Panc1 (cell line): ENCODE results near the gene USP32.

Source experiments
- POLR2AphosphoS5 ChIP-seq: IDR thresholded peaks from 2 replicates; pipeline ENCODE4 v1.6.1; 2012; ENCODE audit warnings: mild to moderate bottlenecking, low read depth, low read length, moderate library complexity
- TF ChIP-seq, protein P1 (sequence below): fragments of 450-650 bp; IDR thresholded peaks from 2 replicates; pipeline ENCODE4 v1.5.1; 2017; ENCODE audit warnings: mild to moderate bottlenecking

DNA sequence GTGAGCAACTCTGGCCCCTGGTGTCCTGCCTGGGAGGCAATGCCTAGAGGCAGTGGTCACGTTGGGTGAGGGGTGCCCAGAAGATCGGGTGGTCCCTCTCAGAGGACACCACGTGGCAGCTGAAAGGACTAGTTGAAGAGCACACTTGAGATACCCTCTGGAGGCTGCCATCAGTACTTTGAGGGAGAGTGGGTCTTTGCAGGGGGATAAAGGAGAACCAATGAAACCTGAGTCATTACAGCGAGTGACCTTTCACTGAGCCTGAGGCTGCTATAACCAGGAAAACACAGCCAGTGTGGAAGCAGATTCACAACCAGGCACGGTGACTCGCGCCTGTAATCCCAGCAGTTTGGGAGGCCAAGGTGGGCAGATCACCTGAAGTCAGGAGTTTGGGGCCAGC is 223.3 kb downstream of the USP32 start:
- no peak for TF ChIP-seq POLR2AphosphoS5
- TF ChIP-seq, protein P1, sequence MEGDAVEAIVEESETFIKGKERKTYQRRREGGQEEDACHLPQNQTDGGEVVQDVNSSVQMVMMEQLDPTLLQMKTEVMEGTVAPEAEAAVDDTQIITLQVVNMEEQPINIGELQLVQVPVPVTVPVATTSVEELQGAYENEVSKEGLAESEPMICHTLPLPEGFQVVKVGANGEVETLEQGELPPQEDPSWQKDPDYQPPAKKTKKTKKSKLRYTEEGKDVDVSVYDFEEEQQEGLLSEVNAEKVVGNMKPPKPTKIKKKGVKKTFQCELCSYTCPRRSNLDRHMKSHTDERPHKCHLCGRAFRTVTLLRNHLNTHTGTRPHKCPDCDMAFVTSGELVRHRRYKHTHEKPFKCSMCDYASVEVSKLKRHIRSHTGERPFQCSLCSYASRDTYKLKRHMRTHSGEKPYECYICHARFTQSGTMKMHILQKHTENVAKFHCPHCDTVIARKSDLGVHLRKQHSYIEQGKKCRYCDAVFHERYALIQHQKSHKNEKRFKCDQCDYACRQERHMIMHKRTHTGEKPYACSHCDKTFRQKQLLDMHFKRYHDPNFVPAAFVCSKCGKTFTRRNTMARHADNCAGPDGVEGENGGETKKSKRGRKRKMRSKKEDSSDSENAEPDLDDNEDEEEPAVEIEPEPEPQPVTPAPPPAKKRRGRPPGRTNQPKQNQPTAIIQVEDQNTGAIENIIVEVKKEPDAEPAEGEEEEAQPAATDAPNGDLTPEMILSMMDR, result no peak
